Renal cortex interstitium (tissue), 11 donors: Measurements from ENCODE around the gene HAGHL. TPM values are rescaled to one million over a fixed set of nuclear protein-coding genes. Genes with fewer than 3 reads are reported as not detected.

Source experiments
- DNase-seq, 11 donors: peaks; one replicate each; pipeline ENCODE4 v3.0.0-alpha.2; 2013; ENCODE audit warnings: low read depth in 9 of 11, low spot score in 4 of 11; ENCODE audit errors: extremely low read depth in 1 of 11
- polyA plus RNA-seq, 3 donors: library from polyadenylated mRNA; unstranded; fragments of 120-200 nt; gene quantifications; one replicate each; pipeline ENCODE4 v1.2.1, GENCODE V29; 2013; ENCODE audit not compliant: insufficient read length in 3 of 3

HAGHL gene
- polyA plus RNA-seq, 3 donors = 3.8 to 12.1 (median 5.1) TPM

GRCh38 chr16:776824-777223 lies 49.9 kb downstream of the HAGHL start:
- no peak for DNase-seq

DNA sequence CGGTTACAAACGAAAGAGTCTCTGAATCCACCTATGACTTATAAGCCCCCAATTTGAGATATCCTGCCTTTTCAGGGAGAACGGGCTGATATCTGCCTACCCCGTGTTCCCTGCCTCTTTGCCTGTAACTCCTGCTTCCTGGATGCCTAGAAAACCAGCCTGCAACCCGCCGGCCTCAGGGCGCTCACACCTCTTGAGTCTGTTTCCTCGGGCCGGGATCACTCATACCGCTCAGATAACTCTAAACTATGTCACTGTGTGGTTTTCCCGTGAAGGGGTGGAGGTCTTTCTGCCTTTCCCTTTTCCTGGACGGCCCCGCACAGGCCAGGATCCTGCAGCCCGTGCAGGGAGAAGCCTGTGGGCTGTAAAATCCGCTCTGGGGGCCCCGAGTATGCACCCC lies 50.9 kb downstream of the HAGHL start:
- no peak for DNase-seq

GRCh38 chr16:778447-778846 lies 51.5 kb downstream of the HAGHL start:
- DNase-seq = no peak

DNA sequence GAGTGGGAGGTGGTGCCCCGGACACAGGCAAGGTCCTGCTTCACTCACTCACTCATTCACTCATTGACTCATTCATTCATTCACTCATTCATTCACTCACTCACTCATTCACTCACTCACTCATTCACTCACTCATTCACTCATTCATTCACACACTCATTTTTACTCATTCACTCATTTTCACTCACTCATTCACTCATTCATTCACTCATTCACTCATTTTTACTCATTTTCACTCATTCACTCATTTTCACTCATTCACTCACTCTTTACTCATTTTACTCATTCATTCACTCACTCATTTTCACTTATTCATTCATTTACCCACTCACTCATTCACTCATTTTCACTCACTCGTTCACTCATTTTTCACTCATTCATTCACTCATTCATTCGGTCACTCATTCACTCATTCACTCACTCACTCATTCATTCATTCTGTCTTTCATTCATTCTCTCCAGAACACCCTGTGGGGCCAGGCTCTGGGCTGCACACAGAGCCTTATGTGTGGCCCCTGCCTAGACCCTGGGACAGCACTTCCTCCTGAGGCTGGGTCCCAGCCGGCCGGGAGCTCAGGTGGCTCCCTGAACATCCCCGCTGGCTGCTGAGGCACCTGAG lies 52.1 kb downstream of the HAGHL start:
- DNase-seq = no peak

Other genes starting within 250 kb of the HAGHL start
- 10 to 100 TPM; 23.2 to 37.7 (median 35.0) TPM for gene CAPN15, start 199.4 kb upstream of the HAGHL start, polyA plus RNA-seq
- gene PRR35, start 166.7 kb upstream of the HAGHL start, polyA plus RNA-seq = 10 to 100 TPM in 2 of 3 donors, 1 to 10 TPM in 1; 5.7 to 14.0 (median 14.0) TPM
- gene NHLRC4, start 160.1 kb upstream of the HAGHL start, polyA plus RNA-seq = 1 to 10 TPM; 5.1 to 8.9 (median 8.1) TPM
- gene PIGQ, start 157.1 kb upstream of the HAGHL start, polyA plus RNA-seq = 10 to 100 TPM; 49.0 to 82.6 (median 66.2) TPM
- gene RAB40C, start 137.0 kb upstream of the HAGHL start, polyA plus RNA-seq = 10 to 100 TPM; 14.3 to 32.5 (median 23.6) TPM
- gene WFIKKN1, start 96.1 kb upstream of the HAGHL start, polyA plus RNA-seq = 1 to 10 TPM; 1.3 to 2.0 (median 2.0) TPM
- gene METTL26, start 90.8 kb upstream of the HAGHL start, polyA plus RNA-seq = 10 to 100 TPM; 39.3 to 62.6 (median 60.9) TPM
- 10 to 100 TPM; 10.2 to 31.8 (median 22.6) TPM for gene MCRIP2, start 85.3 kb upstream of the HAGHL start, polyA plus RNA-seq
- 10 to 100 TPM; 36.9 to 62.0 (median 48.4) TPM for gene WDR90, start 77.7 kb upstream of the HAGHL start, polyA plus RNA-seq
- gene RHOT2, start 59.0 kb upstream of the HAGHL start, polyA plus RNA-seq = 100 to 1,000 TPM in 1 of 3 donors, 10 to 100 TPM in 2; 51.8 to 111 (median 92.9) TPM
- 1 to 10 TPM in 2 of 3 donors, under 1 TPM in 1; 0.84 to 2.5 (median 2.3) TPM for gene RHBDL1, start 51.4 kb upstream of the HAGHL start, polyA plus RNA-seq
- gene STUB1, start 46.7 kb upstream of the HAGHL start, polyA plus RNA-seq = 100 to 1,000 TPM in 2 of 3 donors, 10 to 100 TPM in 1; 97.8 to 133 (median 126) TPM
- 10 to 100 TPM; 48.7 to 73.8 (median 73.5) TPM for gene JMJD8, start 42.8 kb upstream of the HAGHL start, polyA plus RNA-seq
- 10 to 100 TPM in 2 of 3 donors, 1 to 10 TPM in 1; 8.8 to 16.1 (median 14.2) TPM for gene WDR24, start 36.7 kb upstream of the HAGHL start, polyA plus RNA-seq
- 1 to 10 TPM in 1 of 3 donors, under 1 TPM in 2; 0.67 to 2.7 (median 0.92) TPM for gene FBXL16, start 21.3 kb upstream of the HAGHL start, polyA plus RNA-seq
- 10 to 100 TPM in 2 of 3 donors, 1 to 10 TPM in 1; 4.0 to 15.4 (median 11.3) TPM for gene METRN, start 12.0 kb upstream of the HAGHL start, polyA plus RNA-seq
- gene ANTKMT, start 6.0 kb upstream of the HAGHL start, polyA plus RNA-seq = 10 to 100 TPM; 10.4 to 22.6 (median 21.6) TPM
- 1 to 10 TPM; 1.5 to 3.6 (median 3.1) TPM for gene CCDC78, start 663 bp upstream of the HAGHL start, polyA plus RNA-seq
- gene CIAO3, start 13.9 kb downstream of the HAGHL start, polyA plus RNA-seq = 10 to 100 TPM; 22.7 to 42.3 (median 26.5) TPM
- gene MSLN, start 33.6 kb downstream of the HAGHL start, polyA plus RNA-seq = 10 to 100 TPM; 12.7 to 36.0 (median 18.1) TPM
- 10 to 100 TPM in 2 of 3 donors, 1 to 10 TPM in 1; 9.1 to 22.4 (median 16.7) TPM for gene RPUSD1, start 61.3 kb downstream of the HAGHL start, polyA plus RNA-seq
- 10 to 100 TPM; 22.3 to 35.4 (median 32.3) TPM for gene CHTF18, start 61.5 kb downstream of the HAGHL start, polyA plus RNA-seq
- under 1 TPM; 0.41 to 0.58 (median 0.47) TPM for gene GNG13, start 73.6 kb downstream of the HAGHL start, polyA plus RNA-seq
- gene LMF1, start 243.9 kb downstream of the HAGHL start, polyA plus RNA-seq = 10 to 100 TPM; 14.3 to 23.0 (median 18.4) TPM